Stomach (tissue), 19 donors: Measurements from ENCODE around the gene DBNDD1. TPM values are rescaled to one million over a fixed set of nuclear protein-coding genes. Genes with fewer than 3 reads are reported as not detected.
"Not testable (repeated sequence)": the region's sequence is repeated elsewhere in the genome, so short reads cannot be mapped to it uniquely, and the experiment has no call there.

Source experiments
- DNase-seq, 2 donors: peaks; one replicate each; pipeline versions ENCODE4 v3.0.0 to v3.0.0-alpha.2; 2013 to 2019
- H3K27ac ChIP-seq, 5 donors: fragments of 200-600 bp in 4 of 5; sonication (generic) in 4 of 5; one replicate each; pipeline ENCODE4 v1.5.1; 2013 to 2019; ENCODE audit warnings: mild to moderate bottlenecking in 1 of 5, moderate library complexity in 1 of 5
- H3K27me3 ChIP-seq, 3 donors: fragments of 200-600 bp; sonication (generic); one replicate each; pipeline ENCODE4 v1.5.1; 2017 to 2019; ENCODE audit warnings: mixed run types in 1 of 3
- H3K36me3 ChIP-seq, 4 donors: fragments of 200-600 bp; sonication (generic); 1 replicate in 3 of 4; 2 replicates in 1 of 4; pipeline ENCODE4 v1.5.1; 2016 to 2019
- H3K4me1 ChIP-seq, 4 donors: fragments of 200-600 bp; sonication (generic); one replicate each; pipeline ENCODE4 v1.5.1; 2016 to 2019
- H3K4me3 ChIP-seq, 4 donors: fragments of 200-600 bp; sonication (generic) in 3 of 4; one replicate each; pipeline ENCODE4 v1.5.1; 2016 to 2019; ENCODE audit warnings: mild to moderate bottlenecking in 1 of 4
- H3K9me3 ChIP-seq, 4 donors: fragments of 200-600 bp; sonication (generic); one replicate each; pipeline ENCODE4 v1.5.1; 2016 to 2019
- CTCF ChIP-seq, 7 experiments: fragments of 450-650 bp in 4 of 7; fragments of 200-600 bp in 3 of 7; sonication (generic) in 3 of 7; IDR thresholded peaks; one replicate each; pipeline ENCODE4 v1.5.1; 2016 to 2019; ENCODE audit warnings: antibody characterized with exemption in 7 of 7, control low read depth in 2 of 7, mild to moderate bottlenecking in 1 of 7
- EP300 ChIP-seq: sonication (generic); formaldehyde crosslinking; IDR thresholded peaks from one replicate; pipeline ENCODE4 v1.6.1; 2017; ENCODE audit warnings: antibody characterized with exemption
- POLR2A ChIP-seq, 4 donors: fragments of 450-650 bp; IDR thresholded peaks; one replicate each; pipeline ENCODE4 v1.6.1; 2016; ENCODE audit warnings: antibody characterized with exemption in 4 of 4, control low read depth in 2 of 4, mild to moderate bottlenecking in 1 of 4, moderate library complexity in 1 of 4
- POLR2AphosphoS5 ChIP-seq, 3 donors: sonication (generic); formaldehyde crosslinking; IDR thresholded peaks; one replicate each; pipeline ENCODE4 v1.6.1; 2016; ENCODE audit warnings: antibody characterized with exemption in 3 of 3
- WGBS, 5 donors: extraction: QIAGEN DNeasy Blood & Tissue Kit in 3 of 5; methylation state at CpG; one replicate each; pipeline versions ENCODE4 v1.1.5 to v1.1.7; 2013 to 2018; 5-methylcytosine and 5-hydroxymethylcytosine counted together
- intact Hi-C: fragments of 100-400 bp; cut with DNase I; formaldehyde crosslinking; loops from one replicate; pipeline ENCODE4 v1.15.1; 2023; ENCODE audit warnings: low total_unique reads
- long read RNA-seq, 10 donors: transcript quantifications; one replicate each; lab custom pipeline, GENCODE V29; 2026
- polyA plus RNA-seq, 3 donors: library from polyadenylated mRNA; stranded (reverse); fragments of 200-250 nt; gene quantifications; one replicate each; pipeline ENCODE4 v1.2.3, GENCODE V29; 2013
- total RNA-seq, 5 donors: library from RNA; depleted of rRNA; stranded (reverse); fragments of >200 nt; gene quantifications; one replicate each; pipeline versions ENCODE4 v1.1.0 to v1.2.3, GENCODE V29; 2014 to 2016
- donor health status: healthy with polysubstance abuse.
- donor health status: Bipolar disorder and iron deficiency.
- donor health status: healthy.

The DBNDD1 gene
- 10 to 100 TPM in 2 of 5 donors, 1 to 10 TPM in 1, under 1 TPM in 1, not detected in 1; 0.73 to 37.1 (median 15.1) TPM for total RNA-seq
- polyA plus RNA-seq = 1 to 10 TPM; 5.8 to 9.9 (median 7.3) TPM
- long read RNA-seq, donor 1, partial matches to known transcripts = 0 of 1 reads
- long read RNA-seq, donor 1, other reads (novel, unspliced or antisense) = 0 of 1 reads
- long read RNA-seq, donor 2, partial matches to known transcripts = 0 of 7 reads
- long read RNA-seq, donor 2, other reads (novel, unspliced or antisense) = 0 of 7 reads
- long read RNA-seq, donor 3, partial matches to known transcripts = 0 of 5 reads
- long read RNA-seq, donor 3, other reads (novel, unspliced or antisense) = 0 of 5 reads
- long read RNA-seq, donor 4 = 0 reads
- long read RNA-seq, donor 5, transcript DBNDD1-207 (1 exons, 2,889 nt) = minor isoform, 5 of 15 reads
- long read RNA-seq, donor 5, transcript DBNDD1-201 (4 exons, 2,079 nt) = major isoform, 9 of 15 reads
- long read RNA-seq, donor 5, partial matches to known transcripts = 0 of 15 reads
- long read RNA-seq, donor 5, other reads (novel, unspliced or antisense) = 0 of 15 reads
- long read RNA-seq, donor 6, transcript DBNDD1-201 (4 exons, 2,079 nt) = major isoform, 6 of 14 reads
- long read RNA-seq, donor 6, partial matches to known transcripts = 0 of 14 reads
- long read RNA-seq, donor 6, other reads (novel, unspliced or antisense) = 0 of 14 reads
- long read RNA-seq, donor 7, partial matches to known transcripts = 0 of 9 reads
- long read RNA-seq, donor 7, other reads (novel, unspliced or antisense) = 0 of 9 reads
- long read RNA-seq, donor 8, transcript DBNDD1-207 (1 exons, 2,889 nt) = major isoform, 7 of 14 reads
- long read RNA-seq, donor 8, partial matches to known transcripts = 0 of 14 reads
- long read RNA-seq, donor 8, other reads (novel, unspliced or antisense) = 0 of 14 reads
- long read RNA-seq, donor 9, partial matches to known transcripts = 0 of 8 reads
- long read RNA-seq, donor 9, other reads (novel, unspliced or antisense) = 0 of 8 reads
- long read RNA-seq, donor 10, partial matches to known transcripts = 0 of 4 reads
- long read RNA-seq, donor 10, other reads (novel, unspliced or antisense) = 0 of 4 reads

- TF ChIP-seq CTCF (IDR thresholded peaks at IDR 0.05) (no peak), POLR2A (IDR thresholded peaks at IDR 0.05) (no peak), EP300 (no peak), POLR2AphosphoS5 (IDR thresholded peaks at IDR 0.05) (no peak)
- Histone ChIP-seq H3K36me3 (no peaks in the 10 kb centered on the region), H3K4me1 (peaks cover 22 to 53% (median 50%) of the 10 kb centered on the region in 4 donors), H3K4me3 (peak within 1 kb of the TSS; percentile 71 to 95 (median 77)), H3K27ac (peak within 1 kb of the TSS; percentile 57 to 89 (median 81)), H3K27me3 (peaks cover 0 to 18% (median 5%) of the 10 kb centered on the region in 3 donors), H3K9me3 (no peaks in the 10 kb centered on the region)
- intact Hi-C loops = no loop called here
- DNase-seq = peak; percentile 64
- 0 to 7% (median 2%) methylated on average over 23 to 101 of the region's 103 CpGs for WGBS, 5 donors
Observed at GRCh38 chr16:90018652-90019542, at the start of gene DBNDD1. TSS of gene DBNDD1 (minus strand) at chr16:90019456. CDS start at chr16:90019341, 115 bp downstream.

GRCh38 chr16:90061437-90061836 lies 42.2 kb upstream of the DBNDD1 start:
- Histone ChIP-seq H3K27ac (no peak overlapping the region), H3K27me3 (peaks cover 0 to 10% (median 0%) of the 10 kb centered on the region in 3 donors), H3K36me3 (no peaks in the 10 kb centered on the region), H3K4me3 (no peak overlapping the region), H3K4me1 (no peaks in the 10 kb centered on the region), H3K9me3 (no peaks in the 10 kb centered on the region)
- TF ChIP-seq EP300 (no peak), POLR2A (IDR thresholded peaks at IDR 0.05) (no peak)
- WGBS, 5 donors = 58 to 73% (median 65%) methylated on average over 3 of the region's 3 CpGs
- intact Hi-C loops = no loop called here
- DNase-seq = no peak

GRCh38 chr16:90057738-90058173 lies 38.5 kb upstream of the DBNDD1 start:
- Histone ChIP-seq H3K27me3 (peaks cover 0 to 7% (median 0%) of the 10 kb centered on the region in 3 donors), H3K4me3 (no peak overlapping the region), H3K9me3 (peaks cover 6 to 24% (median 17%) of the 10 kb centered on the region in 4 donors), H3K4me1 (no peaks in the 10 kb centered on the region), H3K36me3 (no peaks in the 10 kb centered on the region), H3K27ac (no peak overlapping the region)
- WGBS, 5 donors = 44 to 54% (median 48%) methylated on average over 8 of the region's 8 CpGs
- intact Hi-C loops = no loop called here
- no peak for DNase-seq
- no peak for TF ChIP-seq POLR2AphosphoS5 (IDR thresholded peaks at IDR 0.05)
- TF ChIP-seq EP300 = no peak
- TF ChIP-seq POLR2A (IDR thresholded peaks at IDR 0.05) = no peak
- no peak for TF ChIP-seq CTCF (IDR thresholded peaks at IDR 0.05)

- WGBS, 5 donors = 79 to 86% (median 82%) methylated on average over 15 of the region's 15 CpGs
- H3K27ac ChIP-seq, H3K36me3 ChIP-seq, intact Hi-C loops, H3K4me3 ChIP-seq, H3K27me3 ChIP-seq, H3K4me1 ChIP-seq, DNase-seq: not testable (repeated sequence)
- H3K9me3 ChIP-seq = peaks cover 6 to 24% (median 17%) of the 10 kb centered on the region in 4 donors
Observed at GRCh38 chr16:90056521-90056920, 37.3 kb upstream of the DBNDD1 start.
